Kidney (tissue), 14 donors: ENCODE results near the gene DDIT4. TPM values are rescaled to one million over a fixed set of nuclear protein-coding genes. Genes with fewer than 3 reads are reported as not detected.

Source experiments
- DNase-seq, 5 donors: peaks; one replicate each; pipeline ENCODE4 v3.0.0-alpha.2; 2013 to 2020
- FAIRE-seq: peaks from 2 replicates; lab custom pipeline; 2012; peaks lifted over from hg19 to GRCh38; lab: Jason Lieb, UNC
- H3K27ac ChIP-seq, 2 donors: one replicate each; pipeline ENCODE4 v1.7.0; 2013; ENCODE audit warnings: low read depth in 2 of 2, low read length in 2 of 2, inconsistent platforms in 1 of 2
- H3K27me3 ChIP-seq: one replicate; pipeline ENCODE4 v1.7.1; 2013; ENCODE audit warnings: low read length, inconsistent platforms; ENCODE audit not compliant: control insufficient read depth, insufficient read depth
- H3K36me3 ChIP-seq, 3 donors: one replicate each; pipeline versions ENCODE4 v1.7.0 to v1.7.1; 2013; ENCODE audit warnings: low read length in 3 of 3, control low read depth in 1 of 3, inconsistent platforms in 1 of 3; ENCODE audit not compliant: insufficient read depth in 3 of 3, control insufficient read depth in 2 of 3
- H3K4me1 ChIP-seq, 3 donors: one replicate each; pipeline versions ENCODE4 v1.7.0 to v1.7.1; 2013; ENCODE audit warnings: low read length in 3 of 3, inconsistent platforms in 1 of 3, low read depth in 1 of 3; ENCODE audit not compliant: control insufficient read depth in 2 of 3, insufficient read depth in 2 of 3
- H3K4me3 ChIP-seq, 3 donors: one replicate each; pipeline versions ENCODE4 v1.7.0 to v1.8.1; 2013; ENCODE audit warnings: low read length in 3 of 3, control low read depth in 1 of 3, inconsistent platforms in 1 of 3
- H3K9ac ChIP-seq, 3 donors: one replicate each; pipeline versions ENCODE4 v1.7.0 to v1.7.1; 2013; ENCODE audit warnings: low read length in 3 of 3, control low read depth in 1 of 3, inconsistent platforms in 1 of 3
- H3K9me3 ChIP-seq, 3 donors: one replicate each; pipeline versions ENCODE4 v1.7.0 to v1.7.1; 2013; ENCODE audit warnings: low read length in 3 of 3, control low read depth in 1 of 3, inconsistent platforms in 1 of 3; ENCODE audit not compliant: control insufficient read depth in 2 of 3, insufficient read depth in 1 of 3
- CTCF ChIP-seq: IDR thresholded peaks from 3 replicates; pipeline ENCODE4 v1.5.1; 2012; ENCODE audit warnings: mild to moderate bottlenecking, moderate library complexity, borderline replicate concordance; ENCODE audit not compliant: insufficient read depth; ENCODE audit errors: extremely low read depth
- intact Hi-C: fragments of 100-400 bp; cut with DNase I; formaldehyde crosslinking; loops from one replicate; pipeline ENCODE4 v1.11.1; 2022
- polyA plus RNA-seq: library from polyadenylated mRNA; stranded (reverse); fragments of 350-450 nt; fragmentation: Illumina TruSeq; extraction: RNeasy Lipid Tissue Mini Kit (QIAGEN cat#74804); gene quantifications from one replicate; pipeline ENCODE4 v1.2.3, GENCODE V29; 2014; ENCODE audit warnings: low read depth, low replicate concordance; ENCODE audit not compliant: insufficient read depth
- total RNA-seq: library from RNA; stranded (reverse); fragmentation: NEBNext Ultra II Directional; extraction: Animal tissue kit (Norgen Biotek cat#: 25700); gene quantifications from one replicate; pipeline ENCODE4 v1.2.1, GENCODE V29; 2021
- donor health status: control.
- donor health status: control.
- donor health status: control.
- donor health status: control.
- donor health status: control.
- donor health status: DM: yes; HTN: yes; CAD: no.
- donor health status: Normal renal cell carcinoma (clear cell type).

Gene DDIT4
- total and polyA plus RNA-seq, 2 donors from 2014 or later, result 96.9 to 292 TPM

DNA sequence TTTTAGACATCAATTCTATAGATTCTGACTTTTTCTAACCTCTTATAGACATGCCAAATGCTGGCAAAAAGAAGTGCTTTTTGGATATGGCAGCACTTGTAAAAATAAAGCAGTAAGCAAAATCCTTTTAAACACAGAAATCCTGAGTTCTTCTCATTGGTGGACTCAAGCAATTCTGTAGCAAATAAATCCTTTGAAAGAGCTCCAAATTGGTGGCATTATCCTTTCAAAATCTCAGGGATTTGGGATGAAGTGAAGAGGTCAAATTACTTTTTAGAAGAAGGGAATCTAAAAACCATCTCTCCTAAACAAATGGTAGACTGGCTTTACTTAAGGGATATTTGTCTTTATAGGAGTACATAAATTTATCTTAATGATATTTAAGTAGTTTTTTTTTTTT, 40.1 kb upstream of the DDIT4 start:
- H3K9me3 ChIP-seq, result no peaks in the 10 kb centered on the region
- H3K9ac ChIP-seq, result no peak overlapping the region
- intact Hi-C loops, result no loop called here
- FAIRE-seq (no peak), DNase-seq (no peak)
- TF ChIP-seq CTCF, result no peak
- H3K27me3 ChIP-seq, result no peaks in the 10 kb centered on the region
- peaks cover 0 to 3% (median 0%) of the 10 kb centered on the region in 3 donors for H3K4me1 ChIP-seq
- peaks cover 0 to 23% (median 15%) of the 10 kb centered on the region in 3 donors for H3K36me3 ChIP-seq
- H3K4me3 ChIP-seq, result no peak overlapping the region
- H3K27ac ChIP-seq, result no peak overlapping the region

GRCh38 chr10:72234560-72235095, 39.1 kb upstream of the DDIT4 start:
- Histone ChIP-seq H3K9me3 (no peaks in the 10 kb centered on the region), H3K4me1 (peaks cover 0 to under 1% (median 0%) of the 10 kb centered on the region in 3 donors), H3K27ac (no peak overlapping the region), H3K4me3 (no peak overlapping the region), H3K36me3 (peaks cover 0 to 23% (median 15%) of the 10 kb centered on the region in 3 donors), H3K9ac (no peak overlapping the region), H3K27me3 (no peaks in the 10 kb centered on the region)
- intact Hi-C loops, result no loop called here
- no peak for TF ChIP-seq CTCF
- no peak for FAIRE-seq
- no peak for DNase-seq

GRCh38 chr10:72235544-72236279, 38.0 kb upstream of the DDIT4 start:
- H3K27ac ChIP-seq, result no peak overlapping the region
- H3K4me1 ChIP-seq, result no peaks in the 10 kb centered on the region
- no peak overlapping the region for H3K4me3 ChIP-seq
- no peaks in the 10 kb centered on the region for H3K27me3 ChIP-seq
- no peak for TF ChIP-seq CTCF
- H3K9me3 ChIP-seq, result no peaks in the 10 kb centered on the region
- H3K9ac ChIP-seq, result no peak overlapping the region
- intact Hi-C loops, result no loop called here
- FAIRE-seq, result no peak
- H3K36me3 ChIP-seq, result peaks cover 0 to 22% (median 15%) of the 10 kb centered on the region in 3 donors
- DNase-seq, result no peak
